GM21360 (cell line): ENCODE measurements around the gene IL2RA.
"Not testable (repeated sequence)": the region's sequence is repeated elsewhere in the genome, so short reads cannot be mapped to it uniquely, and the experiment has no call there.

Source experiments
- ATAC-seq: cut with Tn5 transposase; IDR thresholded peaks from one replicate; pipeline ENCODE4 v1.9.1; 2021; ENCODE audit warnings: mild to moderate bottlenecking, moderate library complexity; ENCODE audit not compliant: unreplicated experiment

The IL2RA gene

DNA sequence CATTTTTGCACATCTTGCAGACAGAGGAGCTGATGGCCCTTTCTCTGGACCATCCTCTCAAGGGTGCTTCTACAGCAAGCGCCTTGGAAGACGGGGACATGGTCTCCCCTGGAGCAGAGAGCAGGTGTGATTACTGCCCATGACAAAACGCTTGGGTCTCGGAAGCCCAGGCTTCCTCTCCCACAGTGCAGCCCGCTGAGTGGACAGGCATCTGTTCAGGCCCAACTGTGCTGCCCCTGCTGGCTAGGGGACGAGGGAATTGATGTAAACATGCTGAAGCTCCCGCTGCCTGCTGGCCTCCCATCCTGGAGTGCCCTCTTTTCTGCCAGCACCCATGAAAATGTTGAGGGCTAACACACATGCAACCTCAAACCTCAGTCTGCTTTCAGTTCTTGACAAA, 99.1 kb downstream of the IL2RA start:
- ATAC-seq = no peak

DNA sequence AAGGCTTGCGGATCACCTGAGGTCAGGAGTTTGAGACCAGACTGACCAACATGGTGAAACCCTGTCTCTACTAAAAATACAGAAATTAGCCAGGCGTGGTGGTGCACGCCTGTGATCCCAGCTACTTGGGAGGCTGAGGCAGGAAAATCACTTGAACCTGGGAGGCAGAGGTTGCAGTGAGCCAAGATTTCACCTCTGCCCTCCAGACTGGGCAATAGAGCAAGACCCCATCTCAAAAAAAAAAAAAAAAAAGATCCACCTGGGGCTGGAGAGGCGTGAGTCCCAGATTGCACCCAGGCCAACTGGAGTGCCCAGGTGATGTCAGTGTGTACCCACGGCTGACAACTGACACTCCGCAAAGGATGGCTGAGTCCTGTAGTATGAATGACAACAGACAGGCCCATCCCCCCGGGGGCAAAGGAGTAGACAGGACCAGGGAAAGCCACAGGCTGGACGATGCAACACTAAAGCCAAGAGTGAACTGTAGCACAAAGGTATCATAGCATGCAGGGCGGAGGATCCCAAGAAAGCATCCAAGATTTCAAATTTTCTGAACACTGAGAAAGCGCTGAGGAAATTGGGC, 99.7 kb downstream of the IL2RA start:
- ATAC-seq = not testable (repeated sequence)

DNA sequence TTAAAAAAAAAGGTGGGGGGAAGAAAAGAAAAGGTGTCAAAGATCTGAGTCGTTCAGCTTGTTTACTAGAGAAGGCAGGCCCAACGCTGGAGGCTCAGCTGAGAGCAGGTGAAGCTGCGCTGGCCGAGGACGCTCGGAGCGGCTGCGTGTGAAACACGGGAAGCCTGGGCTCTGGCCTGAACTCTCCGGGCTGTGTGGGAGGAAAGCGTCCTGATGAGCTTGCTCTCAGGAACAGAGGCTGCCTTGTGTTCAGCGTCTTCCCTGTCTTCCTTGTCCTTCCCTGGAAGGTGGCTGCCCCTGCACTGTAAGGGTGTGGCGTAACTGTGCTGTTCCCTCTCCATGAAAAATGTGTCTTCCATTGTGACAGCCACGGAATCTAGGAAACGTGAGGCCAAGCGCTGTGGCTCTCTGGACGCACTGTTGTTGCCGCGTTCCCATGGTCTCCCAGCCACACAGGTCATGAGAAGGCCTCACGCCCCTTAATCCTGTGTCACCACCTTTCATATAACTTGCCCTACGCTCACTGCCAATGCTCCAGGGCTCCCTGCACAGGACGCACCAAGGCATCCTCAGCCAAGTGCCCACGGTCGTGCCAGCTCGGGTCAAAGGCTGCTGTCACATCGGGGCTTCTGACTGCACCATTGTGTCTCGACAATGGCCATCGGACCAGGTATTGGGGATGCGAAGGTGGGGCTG, 100.6 kb downstream of the IL2RA start:
- no peak for ATAC-seq

DNA sequence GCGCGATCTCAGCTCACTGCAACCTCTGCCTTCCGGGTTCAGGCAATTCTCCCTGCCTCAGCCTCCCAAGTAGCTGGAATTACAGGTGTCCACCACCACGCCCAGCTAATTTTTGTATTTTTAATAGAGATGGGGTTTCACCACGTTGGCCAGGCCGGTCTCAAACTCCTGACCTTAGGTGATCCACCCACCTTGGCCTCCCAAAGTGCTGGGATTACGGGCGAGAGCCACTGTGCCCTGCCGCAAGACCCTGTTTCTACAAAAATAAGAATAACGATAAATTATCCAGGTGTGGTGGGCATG, 101.2 kb downstream of the IL2RA start:
- not testable (repeated sequence) for ATAC-seq
